ENCODE data around the gene OPN3.
"Not testable (repeated sequence)": the region's sequence is repeated elsewhere in the genome, so short reads cannot be mapped to it uniquely, and the experiment has no call there.

OPN3 gene

GRCh38 chr1:241666419-241666818 lies 26.2 kb upstream of the OPN3 start:
- H3K4me1 ChIP-seq (ENCODE audit: control insufficient read depth in 1 of 2, insufficient read depth in 1 of 2, low read depth in 1 of 2, low read length in 1 of 2), result no peaks in the 10 kb centered on the region
- no peak for TF ChIP-seq CTCF (IDR thresholded peaks at IDR 0.05)

GRCh38 chr1:241660424-241660972 lies 20.3 kb upstream of the OPN3 start:
- H3K36me3 ChIP-seq, result no peaks in the 10 kb centered on the region
- no peak overlapping the region for H3K4me3 ChIP-seq (ENCODE audit: low read depth in 1 of 2, low read length in 1 of 2)
- no peak for TF ChIP-seq CTCF (IDR thresholded peaks at IDR 0.05)
- H3K27ac ChIP-seq, result no peak overlapping the region
- no peaks in the 10 kb centered on the region for H3K9me3 ChIP-seq
- no peaks in the 10 kb centered on the region for H3K4me1 ChIP-seq (ENCODE audit: control insufficient read depth in 1 of 2, insufficient read depth in 1 of 2, low read depth in 1 of 2, low read length in 1 of 2)
- H3K27me3 ChIP-seq, result no peaks in the 10 kb centered on the region

More at GRCh38 chr1:241666419-241666818, 26.2 kb upstream of the OPN3 start:
- Histone ChIP-seq H3K27me3 (no peaks in the 10 kb centered on the region), H3K9me3 (no peaks in the 10 kb centered on the region), H3K36me3 (no peaks in the 10 kb centered on the region), H3K27ac (no peak overlapping the region), H3K4me3 (ENCODE audit: low read depth in 1 of 2, low read length in 1 of 2) (no peak overlapping the region)

- H3K36me3 ChIP-seq; H3K4me3 ChIP-seq (ENCODE audit: low read depth in 1 of 2, low read length in 1 of 2); H3K9me3 ChIP-seq; H3K27me3 ChIP-seq; H3K4me1 ChIP-seq (ENCODE audit: control insufficient read depth in 1 of 2, insufficient read depth in 1 of 2, low read depth in 1 of 2, low read length in 1 of 2); H3K27ac ChIP-seq: not testable (repeated sequence)
Observed at GRCh38 chr1:241659016-241659415, 18.8 kb upstream of the OPN3 start.

- no peaks in the 10 kb centered on the region for H3K27me3 ChIP-seq
- TF ChIP-seq CTCF (IDR thresholded peaks at IDR 0.05), result no peak
- H3K4me3 ChIP-seq (ENCODE audit: low read depth in 1 of 2, low read length in 1 of 2), result no peak overlapping the region
- no peaks in the 10 kb centered on the region for H3K36me3 ChIP-seq
- H3K9me3 ChIP-seq, result no peaks in the 10 kb centered on the region
- no peak overlapping the region for H3K27ac ChIP-seq
- no peaks in the 10 kb centered on the region for H3K4me1 ChIP-seq (ENCODE audit: control insufficient read depth in 1 of 2, insufficient read depth in 1 of 2, low read depth in 1 of 2, low read length in 1 of 2)
Observed at GRCh38 chr1:241658081-241658793, 18.1 kb upstream of the OPN3 start.

- TF ChIP-seq CTCF (IDR thresholded peaks at IDR 0.05), result no peak
- Histone ChIP-seq H3K27ac (no peak overlapping the region), H3K9me3 (no peaks in the 10 kb centered on the region), H3K4me1 (ENCODE audit: control insufficient read depth in 1 of 2, insufficient read depth in 1 of 2, low read depth in 1 of 2, low read length in 1 of 2) (peaks cover 13 to 20% of the 10 kb centered on the region in 2 experiments), H3K36me3 (no peaks in the 10 kb centered on the region), H3K27me3 (no peaks in the 10 kb centered on the region), H3K4me3 (ENCODE audit: low read depth in 1 of 2, low read length in 1 of 2) (no peak overlapping the region)
Observed at GRCh38 chr1:241654641-241655040, 14.5 kb upstream of the OPN3 start.

- TF ChIP-seq CTCF (IDR thresholded peaks at IDR 0.05), result no peak
- no peaks in the 10 kb centered on the region for H3K36me3 ChIP-seq
- H3K27me3 ChIP-seq, result peaks cover 3% of the 10 kb centered on the region
- H3K4me3 ChIP-seq (ENCODE audit: low read depth in 1 of 2, low read length in 1 of 2), result no peak overlapping the region
- H3K27ac ChIP-seq, result no peak overlapping the region
- H3K4me1 ChIP-seq (ENCODE audit: control insufficient read depth in 1 of 2, insufficient read depth in 1 of 2, low read depth in 1 of 2, low read length in 1 of 2), result peaks cover 13 to 20% of the 10 kb centered on the region in 2 experiments
- H3K9me3 ChIP-seq, result no peaks in the 10 kb centered on the region
Observed at GRCh38 chr1:241654019-241654418, 13.8 kb upstream of the OPN3 start.
